Activated gamma-delta T cell treated with anti-CD3 and anti-CD28 coated beads, Interleukin-2, amount 50 U/mL, for 16 hours (primary cell): ENCODE data around the gene ADTRP.
"Not testable (repeated sequence)": the region's sequence is repeated elsewhere in the genome, so short reads cannot be mapped to it uniquely, and the experiment has no call there.

Experiments used
- DNase-seq: peaks from one replicate; pipeline ENCODE4 v3.0.0-alpha.2; 2020; ENCODE audit warnings: low read depth

The ADTRP gene

DNA sequence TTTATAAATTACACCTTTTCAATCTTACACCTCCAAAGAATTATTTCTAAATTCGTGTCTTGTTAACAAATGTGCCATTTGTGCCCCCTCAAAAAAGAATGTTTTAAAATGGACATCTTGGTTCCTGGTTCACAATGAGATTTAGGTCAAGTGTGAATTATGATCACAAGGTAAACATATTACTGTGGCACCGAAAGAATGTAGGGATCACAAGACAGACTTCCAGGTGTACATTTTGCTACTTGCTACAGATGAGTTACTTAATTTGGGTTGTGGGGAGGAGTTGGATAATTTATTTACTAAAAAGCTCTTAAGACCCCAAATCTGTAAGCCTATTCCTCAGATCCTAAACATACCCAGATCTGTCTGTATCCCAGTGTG lies 25.0 kb upstream of the ADTRP start:
- DNase-seq: no peak

DNA sequence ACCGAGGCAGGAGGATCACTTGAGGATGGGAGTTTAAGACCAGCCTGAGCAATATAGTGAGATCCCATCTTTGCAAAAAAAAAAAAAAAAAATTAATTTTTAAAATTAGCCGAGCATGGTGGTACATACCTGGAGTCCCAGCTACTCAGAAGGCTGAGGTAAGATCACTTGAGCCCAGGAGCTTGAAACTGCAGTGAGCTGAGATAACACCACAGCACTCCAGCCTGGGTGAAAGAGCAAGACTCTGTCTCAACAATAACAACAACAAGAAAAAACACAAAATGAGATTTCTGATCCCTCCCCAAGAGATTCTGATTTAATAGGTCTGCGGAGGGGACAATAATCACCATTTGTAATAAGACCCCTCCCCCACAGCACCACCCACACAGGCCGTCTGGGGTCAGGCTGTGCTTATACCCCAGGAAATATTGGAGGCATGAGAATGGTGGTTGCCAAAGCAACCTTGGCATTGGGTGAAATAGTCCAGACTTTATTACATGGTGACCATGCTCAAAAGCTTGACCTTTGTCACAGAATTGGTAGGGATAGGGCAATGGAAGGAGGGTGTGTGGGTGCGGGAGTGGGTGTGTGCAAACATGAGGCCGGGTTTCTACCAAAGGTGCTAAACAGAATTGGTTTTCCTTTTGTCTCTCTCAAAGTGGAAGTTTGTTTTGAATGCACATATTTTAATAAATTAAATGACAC lies 24.4 kb upstream of the ADTRP start:
- DNase-seq: no peak

DNA sequence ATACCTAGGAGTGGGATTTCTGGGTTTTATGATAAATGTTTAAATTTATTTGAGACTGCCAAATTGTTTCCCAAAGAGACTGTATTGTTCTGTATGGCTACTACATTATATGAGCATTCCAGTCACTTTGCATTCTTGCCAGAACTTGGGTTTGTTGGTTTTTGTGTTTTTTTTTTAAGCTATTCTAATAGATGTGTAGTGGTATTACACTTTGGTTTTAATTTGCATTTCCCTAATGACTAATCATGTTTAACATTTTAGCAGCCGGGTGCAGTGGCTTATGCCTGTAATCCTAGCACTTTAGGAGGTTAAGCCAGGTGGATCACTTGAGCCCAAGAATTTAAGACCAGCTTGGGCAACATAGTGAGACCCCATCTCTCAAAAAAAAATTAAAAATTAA lies 21.9 kb upstream of the ADTRP start:
- DNase-seq: not testable (repeated sequence)

DNA sequence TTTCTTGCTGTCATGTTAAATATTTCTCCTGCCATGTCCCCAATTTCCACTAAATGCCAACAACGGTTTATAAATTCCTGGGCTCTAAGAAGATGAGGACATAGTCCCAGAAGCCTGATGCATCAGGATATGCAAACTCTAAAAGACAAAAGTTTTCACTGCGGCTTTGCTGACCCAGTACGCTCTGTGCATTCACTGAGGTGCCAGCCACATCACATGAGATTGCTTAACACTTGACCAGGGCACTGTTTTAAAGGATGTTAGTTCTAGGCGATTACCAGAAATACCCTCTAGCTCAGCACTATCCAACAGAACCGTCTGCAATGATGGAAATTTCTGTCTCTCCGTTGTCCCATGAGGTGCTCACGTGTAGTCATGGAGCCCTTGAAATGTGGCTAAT lies 19.9 kb upstream of the ADTRP start:
- DNase-seq: no peak

DNA sequence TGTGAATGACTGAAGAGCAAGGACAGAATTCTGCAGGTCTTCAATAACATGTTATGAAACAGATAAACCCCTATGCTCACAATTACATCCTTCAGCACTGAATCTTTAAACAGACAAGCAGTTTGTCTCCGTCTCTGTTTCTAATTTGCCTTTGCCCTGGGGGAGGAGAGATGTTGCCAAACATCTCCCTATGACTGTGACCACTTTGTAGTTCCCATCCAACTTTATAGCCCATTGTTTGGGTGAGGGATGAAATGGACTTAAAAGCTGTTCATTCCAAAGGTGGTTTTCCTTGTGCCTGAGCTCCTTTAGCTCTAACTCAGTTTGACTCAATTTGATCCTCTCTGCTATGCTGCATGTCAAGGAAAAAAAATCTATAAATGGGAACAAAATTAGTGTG lies 19.5 kb upstream of the ADTRP start:
- no peak for DNase-seq

DNA sequence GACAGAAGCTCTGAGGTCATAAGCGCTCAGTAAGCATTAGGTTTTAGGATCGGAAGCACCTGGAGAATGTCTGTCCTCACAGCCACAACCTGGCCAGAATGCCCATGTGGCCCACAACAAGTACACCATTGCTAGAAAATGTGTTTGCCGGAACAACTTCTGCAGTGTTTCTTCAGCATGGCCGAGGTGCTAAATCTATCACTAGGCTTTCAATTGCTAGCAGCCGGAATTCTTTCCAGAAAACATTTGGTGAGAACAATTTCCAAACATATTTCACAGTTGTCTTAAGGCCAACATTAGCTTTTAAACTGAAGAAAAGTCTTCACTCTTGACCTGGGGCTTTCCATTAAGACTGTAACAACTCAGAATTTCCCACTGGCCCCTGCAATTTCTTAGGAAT lies 18.2 kb upstream of the ADTRP start:
- DNase-seq: no peak

DNA sequence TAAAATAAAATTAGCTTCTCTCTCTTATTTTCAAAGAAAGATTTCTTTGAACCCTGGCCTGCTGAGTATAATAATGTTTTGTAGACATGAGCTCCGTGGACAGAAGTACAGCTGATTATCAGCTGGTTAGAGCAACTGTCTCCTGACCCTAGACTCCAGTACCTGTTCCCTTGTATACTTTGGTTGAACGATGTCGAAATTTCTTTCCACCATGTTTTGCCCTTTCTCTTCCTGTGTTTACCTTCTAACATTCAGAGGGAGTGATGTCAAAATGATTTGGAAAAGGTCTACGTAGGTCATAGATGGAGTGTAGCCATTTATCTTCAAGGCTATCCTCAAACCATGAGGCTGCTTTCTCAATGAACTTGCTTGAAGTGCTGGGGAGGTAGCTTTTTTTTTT lies 16.8 kb upstream of the ADTRP start:
- no peak for DNase-seq

DNA sequence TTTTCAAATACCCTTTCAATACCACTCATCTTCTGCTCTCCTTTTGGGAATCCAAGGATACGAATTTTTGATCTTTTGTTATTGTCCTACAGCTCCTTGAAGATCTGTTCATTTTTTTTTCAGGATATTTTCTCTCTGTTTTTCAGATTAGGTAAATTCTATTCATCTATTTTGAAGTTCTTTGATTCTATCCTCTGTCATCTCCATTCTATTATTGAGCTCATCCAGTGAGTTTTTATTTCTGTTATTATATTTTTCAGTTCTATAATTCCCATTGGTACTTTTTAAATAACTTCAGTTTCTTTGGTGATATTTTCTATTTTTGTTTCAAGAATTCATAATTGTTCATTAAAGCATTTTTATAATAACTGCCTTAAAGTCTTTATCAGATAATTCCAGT lies 14.7 kb upstream of the ADTRP start:
- no peak for DNase-seq

DNA sequence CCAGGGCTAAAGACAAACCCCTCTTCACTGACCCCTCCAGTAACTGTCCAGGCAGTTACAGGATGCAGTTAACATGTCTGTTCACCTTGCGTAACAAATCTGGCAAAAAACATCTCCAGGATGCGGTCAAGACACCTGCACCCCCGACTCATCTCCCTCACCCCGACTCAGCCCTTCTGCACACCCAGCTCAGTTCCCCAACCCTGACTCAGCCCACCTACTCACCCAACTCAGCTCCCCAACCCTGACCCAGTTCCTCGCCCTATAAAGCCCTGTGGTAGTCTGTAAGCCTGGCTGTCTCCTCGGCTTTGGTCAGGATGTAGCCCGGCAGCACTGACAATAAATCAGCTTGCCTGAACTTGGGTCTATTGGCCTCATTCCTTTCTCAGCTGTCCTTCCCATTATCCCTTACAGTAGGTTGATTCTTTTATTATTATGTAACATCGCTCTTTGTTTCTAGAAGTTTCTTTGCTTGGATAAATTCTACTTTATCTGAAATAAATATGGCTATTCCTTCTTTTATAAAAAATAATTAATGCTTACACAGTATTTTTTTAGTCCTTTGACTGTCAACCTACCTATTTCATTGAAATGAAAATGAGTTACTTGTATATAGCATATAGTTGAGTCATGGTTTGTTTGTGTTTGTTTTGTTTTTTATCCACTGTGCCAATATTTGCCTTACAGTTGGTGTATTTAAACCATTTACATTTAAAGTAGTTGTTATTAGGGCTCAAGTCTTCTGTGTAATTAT lies 12.9 kb upstream of the ADTRP start:
- no peak for DNase-seq

DNA sequence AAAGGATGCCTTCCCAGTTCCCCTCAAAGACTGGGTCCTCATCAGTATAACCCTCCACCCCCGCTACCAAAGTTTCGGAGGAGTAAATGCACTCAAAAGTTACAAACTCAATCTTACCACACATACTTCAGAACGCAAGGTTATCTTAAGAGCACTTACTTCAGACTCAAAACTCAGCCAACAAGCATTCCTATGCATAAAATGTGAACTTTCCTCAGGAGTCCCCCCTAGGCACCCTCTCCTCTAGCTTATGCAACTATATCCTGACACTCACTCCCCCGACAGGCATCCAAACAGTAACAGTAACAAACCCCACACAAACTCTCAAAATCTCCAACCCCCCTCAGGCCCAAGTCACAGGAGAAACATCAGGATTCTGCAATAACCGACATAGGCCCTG lies 11.1 kb upstream of the ADTRP start:
- DNase-seq: no peak

DNA sequence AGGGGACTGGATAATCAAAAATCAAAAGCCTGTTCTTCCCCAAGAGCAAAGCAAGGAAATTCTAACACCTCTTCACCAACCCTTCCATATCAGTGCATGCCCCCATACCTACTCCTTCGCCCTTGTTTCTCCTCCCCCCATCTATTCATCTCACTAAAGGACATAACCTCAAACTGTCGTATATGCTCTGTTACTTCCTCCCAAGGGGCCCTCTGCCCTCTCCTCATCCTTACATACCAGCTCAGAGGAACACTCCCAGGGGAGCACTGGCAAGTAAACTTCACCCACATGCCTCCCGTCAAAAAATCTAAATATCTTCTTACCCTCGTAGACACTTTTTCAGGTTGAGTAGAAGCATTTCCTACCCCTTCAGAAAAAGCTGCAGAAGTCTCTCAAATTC lies 9.4 kb upstream of the ADTRP start:
- no peak for DNase-seq

DNA sequence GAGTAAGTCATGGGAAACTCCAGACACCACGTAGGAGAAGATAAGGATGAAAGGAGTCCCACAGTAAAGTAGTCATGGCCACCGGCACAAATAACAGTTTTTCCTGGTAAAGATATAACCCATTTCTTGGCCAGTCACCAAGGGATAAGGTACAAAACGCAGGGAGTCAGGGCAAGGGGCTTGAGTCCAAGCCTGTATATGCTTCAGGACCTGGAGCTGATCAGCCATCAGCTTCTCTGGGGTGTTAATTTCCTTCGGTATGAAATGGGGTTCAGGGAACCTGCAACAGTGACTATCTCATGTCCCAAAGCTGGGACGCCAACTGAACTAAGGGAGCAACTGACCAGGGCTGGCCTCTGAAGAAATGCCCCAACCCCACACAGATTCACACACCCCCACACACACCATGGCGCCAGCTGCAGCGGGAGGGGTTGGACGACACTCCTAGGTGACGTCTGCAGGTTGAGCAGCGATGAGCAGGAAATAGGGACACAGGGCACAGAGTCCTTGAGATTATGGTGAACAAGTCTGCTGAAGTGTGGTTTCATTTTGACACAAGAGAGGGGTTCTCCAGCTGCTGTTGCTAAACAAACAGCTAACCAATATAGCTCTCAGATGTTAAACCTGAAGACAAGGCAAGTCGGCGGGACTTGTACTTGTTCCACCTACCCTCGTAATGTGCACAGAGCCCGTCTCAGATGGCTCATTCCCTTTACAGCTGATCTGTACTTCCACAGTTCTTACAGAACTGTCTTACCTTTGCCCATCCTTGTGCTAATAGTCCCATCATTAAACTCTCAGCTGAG lies 7.4 kb upstream of the ADTRP start:
- no peak for DNase-seq

DNA sequence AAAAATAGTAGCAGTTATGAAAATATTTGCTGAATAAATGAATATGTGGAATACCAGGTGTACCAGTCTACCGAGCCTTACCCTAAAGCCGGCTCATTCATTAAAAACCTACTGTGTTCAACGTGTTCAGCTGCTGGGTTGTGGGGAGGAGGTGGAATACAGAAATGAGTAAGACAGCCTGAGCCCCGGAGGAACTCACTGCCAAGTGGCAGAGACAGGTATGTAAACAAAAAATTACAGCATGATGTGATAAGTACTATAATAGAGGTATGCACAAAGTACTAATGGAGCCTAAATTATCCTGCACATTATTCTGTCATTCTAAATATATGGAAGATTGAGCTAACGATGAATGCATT lies 6.8 kb upstream of the ADTRP start:
- DNase-seq: no peak

DNA sequence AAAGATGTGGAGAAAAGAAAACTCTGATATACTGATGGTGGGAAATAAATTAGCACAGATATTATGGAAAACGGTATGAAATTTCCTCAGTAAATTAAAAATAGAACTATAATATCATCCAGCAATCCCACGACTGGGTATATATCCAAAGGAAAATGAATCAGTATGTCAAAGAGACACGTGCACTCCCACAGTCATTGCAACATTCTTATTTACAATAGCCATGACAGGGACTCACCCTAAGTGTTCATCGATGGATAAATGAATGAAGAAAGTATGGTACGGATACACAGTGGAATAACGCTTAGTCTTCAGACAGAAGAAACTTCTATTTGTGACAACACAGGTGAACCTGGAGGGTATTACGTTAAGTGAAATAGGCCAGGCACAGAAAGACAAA lies 5.7 kb upstream of the ADTRP start:
- DNase-seq: no peak

DNA sequence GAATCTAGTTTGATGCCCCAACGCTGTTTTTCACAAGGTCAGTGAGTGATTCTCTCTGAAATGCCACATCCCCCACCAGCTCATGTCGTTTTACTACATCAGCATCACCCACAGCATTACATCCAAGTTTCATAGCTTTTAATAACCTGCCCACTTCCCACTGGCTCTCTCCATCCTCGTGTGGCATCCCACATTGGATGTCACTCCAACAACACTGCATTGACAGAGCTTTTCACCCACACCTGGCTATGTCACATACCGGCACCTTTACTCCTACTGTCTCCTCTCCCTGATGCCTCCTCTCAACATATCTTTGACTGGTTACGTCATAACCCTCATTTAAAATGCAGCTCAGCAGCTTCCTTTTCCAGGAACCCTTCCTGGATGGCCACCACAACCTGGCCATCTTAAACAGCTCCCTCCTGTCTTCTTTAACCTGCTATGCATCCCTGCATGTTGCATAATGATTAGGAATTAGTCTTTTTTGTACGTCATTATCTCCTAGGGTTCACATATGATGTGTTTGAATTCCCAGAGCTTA lies 5.0 kb upstream of the ADTRP start:
- no peak for DNase-seq

DNA sequence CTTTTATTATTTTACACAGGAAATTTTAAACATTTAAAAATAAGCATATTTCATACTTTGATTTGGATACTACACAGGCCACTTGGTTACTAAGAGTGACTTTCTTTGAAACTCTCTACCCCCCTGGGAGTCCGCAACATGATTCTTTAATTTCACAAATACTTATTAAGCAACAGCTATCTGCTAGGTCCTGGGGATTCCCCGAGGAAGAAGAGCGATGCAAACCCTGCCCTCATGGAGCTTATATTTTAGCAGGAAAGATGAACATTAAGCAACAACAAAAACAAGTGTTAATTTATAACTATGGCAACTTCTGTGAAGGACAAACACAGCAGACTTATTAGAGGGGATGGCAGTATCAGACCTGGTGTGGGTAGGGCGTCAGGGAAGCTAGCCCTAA lies 3.9 kb upstream of the ADTRP start:
- DNase-seq: no peak

DNA sequence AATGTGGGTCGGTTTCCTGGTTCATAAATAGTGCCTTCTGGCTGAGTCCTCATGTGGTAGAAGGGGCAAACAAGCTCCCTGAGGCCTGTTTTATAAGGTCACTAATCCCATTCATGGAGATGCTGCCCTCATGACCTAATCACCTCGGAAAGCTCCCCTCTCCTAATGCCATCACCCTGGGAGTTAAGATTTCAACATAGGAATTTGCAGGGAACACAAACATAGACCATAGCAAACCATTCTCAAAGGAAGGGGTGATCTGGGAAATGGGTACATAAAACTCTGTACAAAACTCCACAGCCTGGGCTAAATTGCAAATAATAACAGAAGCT lies 1.5 kb upstream of the ADTRP start:
- DNase-seq: no peak

DNA sequence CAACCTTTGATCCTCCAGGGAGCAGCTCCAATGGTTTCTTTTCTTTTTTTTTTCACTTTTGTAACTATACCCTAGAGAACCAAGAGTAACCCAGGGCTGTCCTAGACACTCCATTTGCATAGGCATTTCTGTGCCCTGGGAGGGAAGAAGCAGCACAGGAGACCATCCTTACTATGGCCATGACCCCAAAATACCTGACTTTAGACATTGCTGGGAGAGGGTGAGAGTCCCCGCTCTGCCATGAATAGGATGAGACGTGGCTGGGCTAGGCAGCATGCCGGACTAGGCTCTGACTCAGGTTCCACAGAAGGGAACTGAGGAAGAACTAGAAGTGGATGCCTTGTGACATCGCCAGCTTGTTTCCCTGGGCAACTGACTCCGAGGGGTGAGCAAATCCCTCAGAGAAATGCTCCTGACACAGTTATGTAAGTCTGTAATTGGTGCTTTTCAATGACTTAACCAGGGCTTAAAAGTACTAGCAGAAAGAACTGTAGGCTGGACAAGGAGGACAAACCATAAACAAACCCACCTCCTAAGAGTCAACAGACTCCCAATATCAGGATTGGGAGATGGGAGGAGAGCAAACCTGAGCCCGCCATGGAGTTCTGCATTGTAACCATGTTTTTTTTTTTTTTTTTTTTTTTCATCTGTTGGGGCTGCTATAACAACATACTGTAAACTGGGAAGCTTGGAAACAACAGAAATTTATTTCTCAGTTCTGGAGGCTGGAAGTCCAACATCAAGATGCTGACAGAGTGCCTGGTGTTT lies 910 bp upstream of the ADTRP start:
- no peak for DNase-seq

DNA sequence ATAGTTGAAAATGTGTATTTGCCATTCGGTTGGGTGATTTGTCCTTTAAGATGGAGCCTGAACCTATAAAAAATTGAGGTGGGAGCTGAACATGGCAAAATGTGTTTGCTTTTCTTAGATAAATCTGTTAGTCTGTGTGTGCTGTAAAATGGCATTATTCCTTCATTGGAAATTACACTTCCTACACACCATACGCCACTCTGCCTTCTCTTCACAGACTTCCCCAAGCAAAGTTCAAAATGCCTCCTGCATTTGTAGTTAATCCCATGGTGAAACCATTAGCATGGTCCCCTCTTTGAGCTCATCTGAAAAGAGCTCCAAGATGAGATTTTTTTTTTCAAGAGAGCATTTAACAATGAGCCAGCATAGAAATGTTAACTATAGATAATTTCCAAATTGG lies 567 bp downstream of the ADTRP start:
- no peak for DNase-seq

DNA sequence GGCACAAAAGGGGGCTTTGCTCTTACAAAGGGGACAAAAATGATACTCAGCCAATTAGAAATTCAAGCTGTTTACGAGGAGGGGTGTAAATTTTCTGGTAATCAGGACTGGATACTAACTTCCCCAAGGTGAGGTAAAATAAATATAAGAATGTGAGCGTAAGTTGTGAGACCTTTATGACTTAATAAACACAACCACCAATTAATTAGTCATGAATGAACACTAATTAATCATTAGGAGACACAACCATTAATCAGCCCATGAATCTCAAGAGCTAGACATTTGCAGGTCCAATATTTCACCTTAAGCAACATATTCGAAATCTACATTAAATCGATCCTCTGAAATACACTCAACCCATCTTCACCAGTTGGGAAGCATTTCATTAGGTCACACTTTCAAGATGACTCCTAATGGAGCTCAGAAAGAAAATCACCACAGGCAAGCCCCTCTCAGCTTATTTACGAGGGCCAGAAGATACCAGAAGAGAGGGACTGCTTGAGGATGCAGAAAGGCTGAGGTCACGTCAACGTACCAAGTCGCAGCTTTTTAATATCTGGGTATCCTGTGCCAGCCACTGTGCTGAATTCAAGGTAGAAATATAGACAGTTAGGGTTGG lies 2.7 kb downstream of the ADTRP start:
- DNase-seq: no peak

DNA sequence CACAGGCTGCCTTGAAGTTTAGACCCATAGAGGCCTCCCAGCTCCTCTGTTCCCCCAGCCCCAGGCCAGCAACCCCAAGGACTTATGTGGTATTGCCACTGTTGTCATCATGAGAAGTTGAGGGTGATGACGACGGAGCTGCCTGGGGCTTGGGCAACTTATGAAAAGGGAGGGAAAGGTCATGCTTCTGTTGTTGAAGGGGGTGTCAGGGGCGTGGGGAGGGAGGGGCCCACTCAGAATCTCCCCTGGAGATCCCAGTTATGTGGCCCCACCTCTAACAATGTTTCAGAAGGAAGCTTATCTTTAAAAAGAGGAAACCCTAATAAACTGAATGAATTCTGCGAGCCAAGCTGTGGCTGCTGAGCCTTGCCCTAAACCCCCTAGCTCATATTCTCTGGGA lies 4.2 kb downstream of the ADTRP start:
- no peak for DNase-seq

DNA sequence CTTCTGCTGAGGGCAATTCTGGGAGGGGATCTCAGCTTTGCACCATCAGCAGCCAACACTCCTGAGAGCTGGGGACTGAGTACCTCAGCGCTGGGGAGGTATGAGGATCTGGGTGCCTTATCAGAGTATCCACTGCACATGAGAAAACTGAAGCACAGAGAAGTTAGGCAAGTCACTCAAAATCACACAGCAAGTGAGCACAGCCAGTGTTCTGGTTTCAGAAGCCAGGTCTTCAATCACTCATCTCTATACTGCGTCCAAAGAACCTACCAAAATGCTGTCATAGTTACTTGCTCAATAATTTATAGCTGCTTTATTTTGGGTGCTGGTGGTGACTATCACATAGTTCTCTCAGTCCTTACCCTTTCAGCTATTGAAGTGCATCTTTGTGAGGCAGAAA lies 5.0 kb downstream of the ADTRP start:
- DNase-seq: no peak
